ENCODE data around the gene ARMH3.
"Not testable (repeated sequence)": the region's sequence is repeated elsewhere in the genome, so short reads cannot be mapped to it uniquely, and the experiment has no call there.

Gene ARMH3

DNA sequence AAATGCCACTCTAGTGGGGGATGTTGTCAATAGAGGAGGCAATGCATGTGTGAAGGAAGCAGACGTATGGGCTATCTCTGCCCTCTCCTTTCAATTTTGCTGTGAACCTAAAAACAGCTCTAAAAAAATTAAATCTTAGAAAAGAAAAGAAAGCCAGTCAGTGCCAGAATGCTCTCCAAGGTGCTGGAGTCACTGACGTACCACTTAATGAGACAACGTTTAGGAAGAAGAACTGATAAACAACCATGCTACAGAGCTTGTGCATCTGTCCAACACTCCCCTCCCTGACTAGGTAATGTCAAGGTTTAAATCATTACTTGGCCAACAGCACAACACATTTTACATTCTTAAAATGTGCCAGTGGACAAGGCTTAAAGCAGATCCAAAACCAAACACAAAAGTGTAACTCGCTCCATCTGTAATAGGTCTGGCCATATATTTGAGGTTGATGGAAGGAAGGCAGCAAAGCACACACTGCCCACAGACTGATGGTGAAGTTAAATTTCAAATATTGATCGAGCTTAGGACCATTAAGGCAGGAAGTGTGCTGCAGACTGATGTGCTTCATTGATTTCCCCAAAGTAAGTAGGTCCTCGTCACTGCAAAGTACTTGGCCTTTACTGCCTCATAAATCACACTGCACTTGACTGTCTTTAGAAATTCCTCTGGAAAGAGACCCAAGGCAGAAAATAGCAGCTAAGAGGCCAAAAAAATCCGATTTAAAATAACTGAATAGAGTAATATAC is 15.5 kb downstream of the ARMH3 start:
- DNase-seq: no peak

DNA sequence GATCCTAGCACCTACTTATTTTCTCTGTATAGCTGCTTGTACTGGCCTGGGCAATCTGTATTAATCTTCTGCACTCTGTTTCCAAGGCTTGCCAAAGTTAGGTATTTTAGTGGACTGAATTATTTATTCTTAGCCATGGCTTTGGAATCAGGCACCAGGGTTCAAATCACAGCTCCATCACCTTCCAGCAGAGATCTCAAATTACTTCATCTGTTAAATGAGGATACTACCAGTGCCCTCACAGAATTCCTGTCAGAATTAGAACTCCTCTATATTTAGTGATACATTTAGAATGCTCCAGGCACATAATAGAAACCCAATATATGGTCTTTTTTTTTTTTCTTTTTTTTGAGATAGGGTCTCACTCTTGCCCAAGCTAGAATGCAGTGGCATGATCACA is 17.6 kb downstream of the ARMH3 start:
- no peak for DNase-seq

DNA sequence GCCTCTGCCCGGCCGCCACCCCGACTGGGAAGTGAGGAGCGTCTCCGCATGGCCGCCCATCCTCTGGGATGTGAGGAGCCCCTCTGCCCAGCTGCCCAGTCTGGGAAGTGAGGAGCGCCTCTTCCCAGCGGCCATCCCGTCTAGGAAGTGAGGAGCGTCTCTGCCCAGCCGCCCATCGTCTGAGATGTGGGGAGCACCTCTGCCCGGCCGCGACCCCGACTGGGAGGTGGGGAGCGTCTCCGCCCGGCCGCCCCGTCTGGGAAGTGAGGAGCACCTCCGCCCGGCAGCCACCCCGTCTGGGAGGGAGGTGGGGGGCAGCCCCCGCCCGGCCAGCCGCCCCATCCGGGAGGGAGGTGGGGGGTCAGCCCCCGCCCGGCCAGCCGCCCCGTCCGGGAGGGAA is 20.2 kb downstream of the ARMH3 start:
- DNase-seq: not testable (repeated sequence)

DNA sequence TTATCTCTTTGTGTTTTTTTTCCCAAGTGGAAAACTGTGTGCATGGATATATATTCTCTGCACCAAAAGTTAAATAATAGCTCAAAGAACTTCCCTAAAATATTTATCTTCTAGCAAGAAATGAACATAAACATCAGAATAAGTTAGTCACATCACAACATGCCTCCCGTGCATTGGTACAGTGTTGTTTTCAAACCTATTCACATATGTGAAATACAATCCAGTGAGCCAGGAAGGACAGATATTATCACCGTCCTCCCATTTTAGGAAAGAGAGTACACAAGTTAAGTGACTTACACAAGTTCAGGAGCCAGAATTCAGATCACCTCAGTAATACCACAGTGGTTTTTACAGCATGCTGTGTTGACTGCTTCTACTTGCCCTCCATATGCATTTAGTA is 22.2 kb downstream of the ARMH3 start:
- no peak for DNase-seq

DNA sequence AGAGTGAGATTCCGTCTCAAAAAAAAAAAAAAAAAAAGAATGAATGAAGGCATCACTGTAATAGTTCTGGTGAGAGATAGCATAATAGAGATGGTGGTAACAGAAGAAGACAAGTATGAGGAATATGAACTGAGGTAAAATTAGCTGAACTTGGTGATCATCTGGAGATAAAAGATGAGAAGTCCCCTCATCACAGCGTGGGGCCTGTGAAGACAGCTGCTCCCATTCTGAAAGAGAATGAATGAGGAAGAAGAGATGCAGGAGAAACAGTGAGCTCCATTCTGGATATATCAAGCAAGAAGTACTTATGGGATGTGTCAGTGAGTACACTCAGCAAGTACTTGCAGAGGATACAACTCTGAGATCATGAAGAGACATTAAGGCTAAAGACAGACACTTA is 28.7 kb downstream of the ARMH3 start:
- no peak for DNase-seq

DNA sequence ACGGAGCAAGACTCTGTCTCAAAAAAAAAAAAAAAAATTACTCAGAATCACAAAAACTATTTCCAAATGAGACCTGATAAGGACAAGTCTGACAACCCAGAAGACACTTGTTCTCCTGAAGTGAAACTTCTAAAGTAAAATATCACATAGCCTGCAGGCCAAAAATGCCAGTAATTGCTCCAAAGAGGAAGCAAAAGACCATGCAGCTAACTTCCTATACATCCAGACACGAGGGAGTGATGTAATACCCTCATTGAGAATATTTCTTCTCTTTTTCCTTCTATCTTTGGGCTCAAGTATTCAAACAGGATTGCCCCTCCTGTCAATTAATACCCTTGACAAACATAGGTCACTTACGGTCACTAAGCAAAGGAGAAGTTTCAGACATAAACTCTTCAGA is 31.2 kb downstream of the ARMH3 start:
- no peak for DNase-seq

DNA sequence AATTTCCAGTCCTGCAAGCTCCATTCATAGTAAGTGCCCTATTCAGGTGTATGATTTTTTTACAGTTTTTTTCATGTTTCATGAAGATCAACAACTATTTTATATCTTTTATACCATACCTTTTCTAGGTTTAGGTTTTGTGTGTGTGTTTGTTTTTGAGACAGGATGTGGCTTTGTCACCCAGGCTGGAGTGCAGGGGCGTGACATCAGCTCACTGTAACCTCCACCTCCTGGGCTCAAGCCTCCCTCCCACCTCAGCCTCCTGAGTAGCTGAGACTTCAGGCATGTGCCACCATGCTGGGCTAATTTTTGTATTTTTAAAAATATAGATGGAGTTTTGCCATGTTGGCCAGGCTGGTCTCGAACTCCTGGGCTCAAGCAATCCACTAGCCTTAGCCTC is 35.0 kb downstream of the ARMH3 start:
- no peak for DNase-seq

DNA sequence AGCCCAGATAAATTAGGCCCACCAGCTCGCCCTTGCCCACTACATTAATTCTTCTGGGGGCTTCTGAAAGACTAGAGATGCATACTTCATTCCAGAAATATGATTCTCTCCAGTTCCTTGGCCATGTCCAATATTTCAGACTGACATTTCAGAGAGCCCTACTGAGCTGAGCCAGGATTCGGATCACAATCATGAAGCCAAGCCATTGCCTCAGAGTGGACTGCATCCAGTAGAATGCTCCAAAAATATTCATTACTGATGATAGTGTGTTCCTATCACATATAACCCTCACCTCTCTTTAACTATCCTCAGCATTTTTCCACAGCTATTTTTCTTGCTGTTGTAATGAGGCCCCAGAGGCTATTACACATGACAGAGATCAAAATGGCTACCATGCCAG is 38.7 kb downstream of the ARMH3 start:
- DNase-seq: no peak

DNA sequence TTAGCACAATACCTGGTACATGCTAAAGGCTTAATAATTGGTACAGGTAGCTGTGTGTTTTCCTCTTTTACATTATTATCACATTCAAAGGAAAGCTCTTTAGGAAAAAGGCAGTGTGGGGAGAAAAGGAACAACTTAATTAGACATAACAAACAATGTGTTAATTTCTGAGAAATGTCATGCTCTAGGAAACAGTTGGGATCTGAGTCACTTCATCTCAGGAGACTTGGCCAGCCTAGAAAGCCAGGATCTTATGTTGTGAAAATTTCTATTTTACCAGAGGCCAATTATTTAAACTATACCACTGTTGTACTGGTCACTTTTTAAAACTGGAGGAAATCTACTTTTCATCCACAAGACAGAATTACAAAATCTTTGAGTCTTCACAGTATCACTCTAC is 39.6 kb downstream of the ARMH3 start:
- no peak for DNase-seq

DNA sequence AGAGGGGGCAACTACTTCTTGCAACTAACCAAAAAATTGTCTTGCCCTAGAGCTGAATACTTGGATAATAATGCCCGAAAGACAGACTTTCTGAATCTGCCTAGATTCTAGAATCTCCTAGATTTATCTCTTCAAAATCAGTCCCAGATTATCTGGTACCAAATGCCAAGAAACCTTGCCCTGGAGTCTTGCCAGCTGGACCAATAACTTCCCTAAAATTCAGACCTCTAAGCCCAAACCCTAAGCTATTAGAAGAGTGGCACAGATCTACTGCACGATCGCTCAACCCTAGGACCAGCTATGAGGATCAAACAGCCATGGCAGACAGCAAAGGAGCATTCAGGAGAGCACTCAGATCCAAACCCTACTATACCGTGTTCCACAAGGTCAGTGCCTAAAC is 45.0 kb downstream of the ARMH3 start:
- no peak for DNase-seq

DNA sequence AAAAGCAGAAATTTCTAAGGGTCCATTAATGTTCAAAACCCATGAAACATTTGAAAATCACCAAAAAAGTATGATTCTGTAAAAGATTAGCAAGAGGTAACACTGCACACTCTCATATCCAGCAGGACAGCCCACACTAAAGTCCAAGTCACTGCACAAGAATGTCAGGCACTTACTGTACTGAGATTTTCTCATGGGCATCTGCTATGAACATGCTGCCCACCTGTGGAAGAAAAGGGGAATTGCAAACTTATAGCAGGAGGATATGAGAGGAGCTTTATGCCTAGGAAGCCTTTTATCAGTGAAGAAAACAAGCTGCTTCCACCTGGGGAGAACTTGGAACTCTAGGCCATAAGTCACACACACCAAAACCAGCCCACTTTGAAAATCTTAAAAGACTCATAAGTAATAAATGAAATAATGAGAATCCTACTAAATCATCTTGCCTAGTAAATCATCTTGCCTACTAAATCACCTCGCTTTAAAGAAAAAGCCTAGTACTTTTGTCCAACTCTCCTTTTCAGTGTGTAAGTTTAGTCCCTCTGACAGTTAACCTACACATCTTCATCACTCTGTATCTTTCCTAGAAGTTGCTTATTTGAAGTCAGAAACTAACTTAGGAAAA is 46.1 kb downstream of the ARMH3 start:
- peak; percentile 48 for DNase-seq

DNA sequence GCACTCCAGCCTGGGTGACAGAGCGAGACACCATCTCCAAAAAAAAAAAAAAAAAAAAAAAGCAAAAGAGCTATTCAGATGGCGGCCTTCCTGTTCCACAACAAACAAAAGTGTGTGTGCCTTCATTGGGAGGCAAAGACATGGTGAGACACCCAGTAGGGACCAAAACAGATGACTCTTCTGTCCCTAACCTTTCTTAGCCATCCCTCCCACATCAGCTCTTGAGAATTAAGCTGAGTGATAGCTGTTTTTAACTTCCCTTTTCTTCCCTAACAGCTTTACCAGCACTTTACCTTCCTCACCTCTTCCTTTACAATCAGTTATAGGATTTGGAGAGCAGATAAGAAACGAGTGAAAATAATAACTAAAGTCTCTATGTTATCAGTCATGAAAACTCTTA is 48.2 kb downstream of the ARMH3 start:
- no peak for DNase-seq

DNA sequence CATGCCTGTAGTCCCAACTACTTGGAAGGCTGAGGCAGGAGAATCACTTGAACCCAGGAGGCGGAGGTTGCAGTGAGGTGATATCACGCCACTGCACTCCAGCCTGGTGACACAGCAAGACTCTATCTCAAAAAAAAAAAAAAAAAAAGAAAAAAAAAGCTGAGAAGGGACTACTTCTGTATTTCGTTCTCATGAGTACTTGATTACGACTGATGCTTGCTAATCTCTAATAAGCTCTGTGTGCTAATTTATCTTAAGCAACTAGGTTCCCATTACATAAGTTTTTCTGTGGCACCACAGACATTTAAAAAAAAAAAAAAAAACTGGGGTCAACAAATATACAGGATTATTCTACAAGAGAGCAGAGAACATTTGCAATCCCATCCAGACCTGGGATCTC is 48.9 kb downstream of the ARMH3 start:
- DNase-seq: not testable (repeated sequence)

DNA sequence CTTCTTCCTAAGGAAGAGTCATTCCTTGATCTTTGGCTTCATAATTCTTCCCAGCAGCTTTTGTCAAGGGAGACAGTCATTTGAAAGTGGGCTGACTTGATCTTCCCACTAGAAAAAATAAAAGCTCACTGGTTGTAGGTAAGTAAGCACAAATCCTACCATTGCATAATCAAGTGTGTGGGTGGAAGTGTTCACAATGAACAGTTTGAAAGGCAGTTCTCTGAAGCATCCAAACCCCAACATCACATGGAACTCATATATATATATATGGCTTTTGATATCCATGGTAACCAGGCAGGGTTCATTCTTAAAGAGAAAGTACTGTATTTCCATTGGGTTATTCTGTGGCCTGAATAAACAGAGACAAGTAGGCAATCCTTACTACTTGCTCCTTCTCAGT is 51.6 kb downstream of the ARMH3 start:
- DNase-seq: no peak

DNA sequence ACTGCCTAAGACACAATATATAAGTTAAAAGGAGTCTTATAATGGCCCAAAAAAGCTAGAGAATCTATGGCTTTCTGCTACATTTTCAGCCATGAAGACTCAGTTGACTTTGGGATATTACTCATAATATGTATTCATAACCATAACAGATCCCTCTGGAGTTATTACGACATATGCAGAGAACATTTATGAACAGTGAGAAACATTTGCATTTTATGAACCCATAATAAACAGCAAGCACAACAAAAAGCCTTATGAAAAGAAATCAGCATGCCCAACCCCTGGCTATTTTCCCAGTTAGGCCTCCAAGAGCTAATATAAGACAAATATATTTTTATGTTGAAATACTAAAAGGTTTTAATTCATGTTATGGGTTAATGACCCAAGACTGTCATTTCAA is 52.4 kb downstream of the ARMH3 start:
- no peak for DNase-seq

DNA sequence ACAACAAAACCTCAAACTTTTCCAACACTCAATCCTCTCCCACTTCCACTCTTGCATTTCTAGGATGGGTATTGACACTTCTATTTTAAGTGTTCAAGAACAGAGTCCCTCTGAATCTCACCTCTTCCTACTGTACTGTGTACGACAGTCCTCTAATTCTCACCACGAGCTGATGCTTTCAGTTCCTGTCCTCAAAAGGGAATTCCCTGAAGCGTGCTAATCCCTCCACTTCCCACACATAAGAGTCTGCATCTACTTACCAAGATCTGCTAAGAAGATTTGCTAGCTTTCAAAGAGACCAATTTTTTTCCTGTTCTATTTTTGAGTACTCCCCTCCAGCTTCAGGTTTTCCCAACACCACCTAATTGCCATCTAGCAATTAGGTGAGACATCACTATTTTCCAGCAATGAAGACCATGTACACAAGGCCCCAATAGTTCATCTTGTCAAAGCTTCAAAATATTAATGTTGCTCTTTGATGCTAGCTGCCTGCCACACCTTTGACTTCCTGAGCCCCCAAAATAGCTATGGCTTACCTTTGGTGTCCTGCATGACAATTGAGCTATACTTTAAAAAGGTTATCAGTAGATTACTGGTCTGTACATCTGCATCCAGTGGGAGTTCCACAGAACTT is 54.4 kb downstream of the ARMH3 start:
- no peak for DNase-seq

DNA sequence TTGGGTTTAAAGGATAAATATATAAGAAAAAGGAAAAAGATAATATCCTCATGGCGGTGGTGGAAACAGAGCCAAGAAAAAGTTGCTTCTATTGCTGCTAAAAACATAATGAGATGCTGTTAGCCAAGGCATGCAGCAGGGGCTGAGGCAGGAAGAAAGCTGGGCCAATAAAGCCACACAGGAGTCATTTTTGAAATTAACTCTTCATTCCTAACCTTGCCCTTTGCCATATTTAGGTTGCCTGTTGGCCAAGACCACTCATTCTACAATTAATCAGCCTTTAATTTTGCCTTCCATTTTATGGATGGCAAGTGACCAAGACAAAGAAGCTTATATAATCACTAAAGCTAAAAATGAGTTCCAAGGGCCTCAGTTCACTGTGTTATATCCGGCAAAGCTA is 58.2 kb downstream of the ARMH3 start:
- DNase-seq: no peak

DNA sequence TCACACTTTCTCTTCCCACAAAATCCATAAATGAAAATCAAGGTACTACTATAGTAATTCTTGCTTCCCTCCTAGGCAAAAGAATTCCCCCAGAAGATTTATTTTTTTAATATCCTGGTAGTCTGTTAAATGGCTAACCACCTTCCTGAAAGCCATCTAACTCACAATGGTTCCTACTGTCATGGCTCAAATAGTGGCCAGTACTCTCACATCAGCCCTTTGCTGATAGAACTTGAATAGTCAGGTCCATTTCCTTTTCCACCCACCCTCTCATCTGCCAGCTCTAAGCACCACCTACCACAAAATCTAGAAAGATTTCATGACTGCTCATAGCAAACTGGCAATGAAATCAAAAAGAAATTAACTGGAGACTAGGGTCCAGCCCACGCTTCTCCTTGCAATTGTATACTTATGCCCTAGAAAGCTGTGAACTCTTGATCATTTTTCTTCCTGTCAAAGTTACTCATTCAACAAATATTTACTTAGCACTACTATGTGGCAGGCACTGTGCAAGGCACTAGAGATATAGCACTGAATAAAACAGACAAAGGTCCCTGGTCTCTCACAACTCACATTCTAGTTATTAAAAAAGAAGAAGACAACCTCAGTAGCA is 60.4 kb downstream of the ARMH3 start:
- DNase-seq: no peak

DNA sequence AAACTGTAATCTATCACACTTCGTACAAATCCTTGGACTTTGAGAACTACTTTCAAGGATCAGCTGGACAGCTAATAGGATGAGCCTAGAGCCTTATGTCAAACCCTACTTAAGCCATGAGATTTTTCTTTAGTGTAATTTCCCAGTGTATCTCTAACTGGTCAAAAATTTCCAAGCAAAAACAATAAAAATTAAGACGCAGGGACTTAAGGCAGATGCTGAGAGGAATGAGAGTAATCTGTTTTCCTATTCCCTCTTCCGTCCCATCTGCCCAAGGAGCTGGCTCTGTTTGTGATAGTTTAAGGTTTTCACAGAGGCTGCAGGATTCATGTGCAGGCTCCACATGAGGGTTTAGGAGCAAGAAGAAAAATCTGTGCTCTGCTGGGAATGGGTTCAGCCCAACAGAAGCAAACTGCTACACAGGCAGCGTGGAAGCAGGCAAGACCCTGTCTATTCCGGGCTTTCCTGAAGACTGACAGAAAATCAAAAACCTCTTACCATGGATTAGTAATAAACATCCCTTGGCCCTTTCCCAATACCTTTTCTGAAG is 62.2 kb downstream of the ARMH3 start:
- DNase-seq: no peak

DNA sequence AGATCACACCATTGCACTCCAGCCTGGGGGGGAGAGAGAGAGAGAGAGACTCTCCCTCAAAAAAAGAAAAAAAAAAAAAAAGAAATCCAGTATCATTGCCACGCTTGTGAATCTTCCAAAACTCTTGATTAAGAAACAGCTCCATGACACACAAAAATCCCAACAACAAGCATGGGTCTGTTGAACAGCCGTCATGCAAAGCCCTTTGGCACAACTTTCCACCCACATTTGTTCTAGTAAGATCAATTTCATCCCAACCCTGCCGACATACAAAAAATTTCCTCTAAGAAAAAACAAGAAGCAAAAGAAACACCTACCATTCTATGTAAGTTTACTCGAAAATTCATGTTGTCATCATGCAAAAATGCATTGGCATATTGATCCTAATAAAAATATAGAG is 62.8 kb downstream of the ARMH3 start:
- DNase-seq: no peak

DNA sequence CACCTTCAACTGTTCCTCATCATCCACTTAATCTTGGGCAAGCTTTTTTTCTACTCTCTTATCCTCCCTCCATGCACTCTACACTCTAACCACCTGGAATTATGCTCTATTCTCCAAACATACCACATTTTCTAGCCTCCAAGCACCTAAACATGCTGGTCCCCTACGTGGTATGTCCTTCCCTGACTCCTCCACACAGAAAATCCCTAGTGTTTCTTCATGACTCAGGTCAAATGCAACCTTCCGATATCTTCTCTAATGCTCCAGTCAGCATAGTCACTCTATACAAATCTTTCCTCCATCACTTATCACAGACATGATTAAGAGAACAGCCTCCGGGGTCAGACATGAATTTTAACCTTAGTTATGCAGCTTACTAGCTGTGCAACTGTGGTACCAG is 68.8 kb downstream of the ARMH3 start:
- DNase-seq: no peak

DNA sequence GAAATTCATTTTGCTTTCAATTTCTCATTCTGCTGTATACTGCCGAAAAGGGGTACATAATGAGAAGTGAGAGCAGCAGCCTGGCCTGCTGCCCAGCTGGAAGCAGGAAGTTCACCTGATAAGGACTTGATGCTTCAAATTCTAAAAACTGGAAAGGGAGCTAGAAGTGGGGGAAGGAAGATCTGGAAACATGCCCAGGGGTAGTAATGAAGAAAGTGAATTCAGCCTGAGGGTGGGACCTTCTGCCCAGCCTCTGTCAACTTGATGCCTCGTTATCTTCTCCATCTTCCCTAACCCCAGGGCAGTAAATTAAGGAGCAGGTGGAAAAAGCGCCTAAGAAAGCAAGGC is 69.4 kb downstream of the ARMH3 start:
- no peak for DNase-seq

DNA sequence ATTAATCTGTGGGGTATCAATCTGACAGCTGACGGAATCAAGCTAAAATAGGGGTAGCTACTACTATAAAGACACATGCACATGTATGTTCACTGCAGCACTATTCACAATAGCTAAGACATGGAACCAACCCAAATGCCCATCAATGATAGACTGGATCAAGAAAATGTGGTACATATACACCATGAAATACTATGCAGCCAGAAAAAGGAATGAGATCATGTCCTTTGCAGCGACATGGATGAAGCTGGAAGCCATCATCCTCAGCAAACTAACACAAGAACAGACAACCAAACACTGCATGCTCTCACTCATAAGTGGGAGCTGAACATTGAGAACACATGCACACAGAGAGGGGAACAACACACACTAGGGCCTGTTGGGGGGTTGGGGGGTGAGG is 75.3 kb downstream of the ARMH3 start:
- DNase-seq: not testable (repeated sequence)

All from NCI-H748 treated with DMSO at 0.1 percent for 48 hours (cell line).